ENCODE measurements around the gene LYPLA2.

GRCh38 chr1:23836037-23836436, 45.1 kb downstream of the LYPLA2 start:
- TF ChIP-seq JUND (IDR thresholded peaks at IDR 0.05) (no peak), CTCF (IDR thresholded peaks at IDR 0.05; ENCODE audit: low read depth, low read length, missing input control) (no peak), YY1 (IDR thresholded peaks at IDR 0.05) (no peak), RAD21 (IDR thresholded peaks at IDR 0.05) (no peak), FOXA1 (IDR thresholded peaks at IDR 0.05) (no peak), ZBTB33 (IDR thresholded peaks at IDR 0.05) (no peak)
- TF ChIP-seq, protein P1, sequence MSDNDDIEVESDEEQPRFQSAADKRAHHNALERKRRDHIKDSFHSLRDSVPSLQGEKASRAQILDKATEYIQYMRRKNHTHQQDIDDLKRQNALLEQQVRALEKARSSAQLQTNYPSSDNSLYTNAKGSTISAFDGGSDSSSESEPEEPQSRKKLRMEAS (IDR thresholded peaks at IDR 0.05), result no peak

Measured in liver (tissue), 3 donors.